Endothelial cell of umbilical vein (primary cell): Measurements from ENCODE around the gene SLC25A48. TPM values are rescaled to one million over a fixed set of nuclear protein-coding genes. Genes with fewer than 3 reads are reported as not detected.

Experiments used
- BruUV-seq: library from RNA; stranded (reverse); fragments of 400-500 nt; replicated peaks from 2 replicates; lab custom pipeline; 2021; lab: Mats Ljungman, UMichigan
- CTCF ChIA-PET: fragments of 300-600, 350-600 bp; sonication (Branson Sonifier 250); formaldehyde crosslinking; loops from one replicate; lab custom pipeline; 2021; ENCODE audit warnings: antibody characterized with exemption, inconsistent platforms; lab: Charles Lee
- POLR2A ChIA-PET: fragments of 300-600, 350-600 bp; sonication (Branson Sonifier 250); formaldehyde crosslinking; loops from one replicate; lab custom pipeline; 2021; ENCODE audit warnings: antibody characterized with exemption, inconsistent platforms; lab: Charles Lee
- DNase-seq: peaks from one replicate; pipeline ENCODE4 v3.0.0-alpha.2; 2011; ENCODE audit warnings: low read depth, low spot score
- FAIRE-seq: peaks from 2 replicates; lab custom pipeline; 2011; peaks lifted over from hg19 to GRCh38; lab: Jason Lieb, UNC
- H2AFZ ChIP-seq: 2 replicates; pipeline ENCODE4 v1.6.0; 2012; ENCODE audit warnings: low read depth, low read length, control low read depth, inconsistent platforms
- H3K27ac ChIP-seq: 2 replicates; pipeline ENCODE4 v1.5.1; 2011; ENCODE audit warnings: low read depth, mild to moderate bottlenecking, control low read depth, low read length, moderate library complexity; ENCODE audit not compliant: insufficient read depth
- H3K27me3 ChIP-seq, 2 experiments: 2 replicates each; pipeline versions ENCODE4 v1.6.0 to v1.6.1; 2011; ENCODE audit warnings: low read length in 2 of 2, mixed read lengths in 1 of 2; ENCODE audit not compliant: control insufficient read depth in 2 of 2, insufficient read depth in 2 of 2
- H3K36me3 ChIP-seq, 2 experiments: 2 replicates in 1 of 2; 3 replicates in 1 of 2; pipeline ENCODE4 v1.5.1; 2011; ENCODE audit warnings: low read length in 2 of 2, mild to moderate bottlenecking in 1 of 2, moderate library complexity in 1 of 2; ENCODE audit not compliant: control insufficient read depth in 2 of 2, insufficient read depth in 2 of 2; ENCODE audit errors: extremely low read depth in 1 of 2
- H3K4me1 ChIP-seq: 3 replicates; pipeline ENCODE4 v1.5.1; 2011; ENCODE audit warnings: mild to moderate bottlenecking, low read length; ENCODE audit not compliant: control insufficient read depth, insufficient read depth; ENCODE audit errors: extremely low read depth
- H3K4me2 ChIP-seq: 2 replicates; pipeline ENCODE4 v1.6.1; 2011; ENCODE audit warnings: low read length, control low read depth, mixed read lengths; ENCODE audit not compliant: insufficient read depth
- H3K4me3 ChIP-seq, 3 experiments: fragments of 200-600 bp in 1 of 3; sonication (generic), shearing (Covaris generic) in 1 of 3; replicated peaks in 1 of 3; 2 replicates each; pipeline ENCODE4 v1.5.1; 2011 to 2016; ENCODE audit warnings: control low read depth in 3 of 3, low read length in 3 of 3, mild to moderate bottlenecking in 2 of 3, inconsistent platforms in 1 of 3, low read depth in 1 of 3, moderate library complexity in 1 of 3; ENCODE audit not compliant: insufficient read depth in 1 of 3
- H3K79me2 ChIP-seq: 2 replicates; pipeline ENCODE4 v1.6.0; 2012; ENCODE audit warnings: low read length, inconsistent platforms; ENCODE audit not compliant: control insufficient read depth, insufficient read depth
- H3K9ac ChIP-seq: replicated peaks from 2 replicates; pipeline ENCODE3; 2011; ENCODE audit warnings: low read length, control low read depth; ENCODE audit not compliant: insufficient read depth; ENCODE audit errors: extremely low read depth
- H3K9me1 ChIP-seq: replicated peaks from 3 replicates; pipeline ENCODE4 v1.6.0; 2011; ENCODE audit warnings: mild to moderate bottlenecking, low read length; ENCODE audit not compliant: control insufficient read depth, insufficient read depth; ENCODE audit errors: extremely low read depth
- H3K9me3 ChIP-seq: replicated peaks from 2 replicates; pipeline ENCODE4 v1.5.1; 2012; ENCODE audit warnings: low read length, inconsistent platforms; ENCODE audit not compliant: control insufficient read depth, insufficient read depth
- H4K20me1 ChIP-seq: replicated peaks from 2 replicates; pipeline ENCODE3; 2011; ENCODE audit warnings: mild to moderate bottlenecking, low read length; ENCODE audit not compliant: control insufficient read depth, insufficient read depth; ENCODE audit errors: extremely low read depth
- CTCF ChIP-seq, 2 donors: IDR thresholded peaks; 1 replicate in 1 of 2; 2 replicates in 1 of 2; pipeline ENCODE4 v1.5.1; 2011; ENCODE audit warnings: low read length in 2 of 2, mild to moderate bottlenecking in 2 of 2, moderate library complexity in 2 of 2, control low read depth in 1 of 2, inconsistent platforms in 1 of 2, low read depth in 1 of 2; ENCODE audit not compliant: insufficient read depth in 1 of 2; ENCODE audit errors: extremely low read depth in 1 of 2
- EZH2 ChIP-seq: IDR thresholded peaks from 2 replicates; pipeline ENCODE4 v1.6.1; 2012; ENCODE audit warnings: borderline replicate concordance, low read depth, mild to moderate bottlenecking, moderate library complexity, low read length, inconsistent platforms; ENCODE audit not compliant: severe bottlenecking
- GATA2 ChIP-seq: IDR thresholded peaks from 2 replicates; pipeline ENCODE4 v1.7.0; 2011; ENCODE audit warnings: low read depth, mild to moderate bottlenecking, moderate library complexity, mixed read lengths, low read length; ENCODE audit not compliant: insufficient read length, insufficient read depth
- JUN ChIP-seq: IDR thresholded peaks from 2 replicates; pipeline ENCODE4 v1.6.1; 2011; ENCODE audit warnings: borderline replicate concordance, low read depth; ENCODE audit not compliant: insufficient read length, insufficient read depth
- MAX ChIP-seq: IDR thresholded peaks from 2 replicates; pipeline ENCODE4 v1.6.1; 2011; ENCODE audit not compliant: insufficient read depth, insufficient read length
- MYC ChIP-seq: IDR thresholded peaks from one replicate; pipeline ENCODE4 v1.6.1; 2011; ENCODE audit warnings: mild to moderate bottlenecking, low read depth, low read length
- POLR2A ChIP-seq: IDR thresholded peaks from 2 replicates; pipeline ENCODE4 v1.6.1; 2012; ENCODE audit warnings: low read depth, mild to moderate bottlenecking, control low read depth, low read length
- POLR2AphosphoS5 ChIP-seq: IDR thresholded peaks from 2 replicates; pipeline ENCODE4 v1.6.1; 2012; ENCODE audit warnings: low read depth, mild to moderate bottlenecking, control low read depth, low read length, moderate library complexity; ENCODE audit not compliant: insufficient read depth
- dilution Hi-C: fragments of 300-500 bp; cut with MboI; formaldehyde crosslinking; loops from one replicate; pipeline ENCODE4 v1.15.0; 2019; ENCODE audit warnings: low sequenced_read_pairs; ENCODE audit not compliant: extremely low pct_ligation_motif_present
- intact Hi-C: fragments of 100-400 bp; cut with micrococcal nuclease; formaldehyde crosslinking; loops from one replicate; pipeline ENCODE4 v1.10.0; 2022
- polyA plus RNA-seq, 4 experiments: library from polyadenylated mRNA; depleted of rRNA in 3 of 4; stranded (reverse) in 3 of 4; unstranded in 1 of 4; fragments of >200 nt; gene quantifications; 2 replicates each; pipeline versions ENCODE4 v1.2.1 to v1.2.3, GENCODE V29; 2011 to 2012; ENCODE audit warnings: missing spikeins in 1 of 4
- total RNA-seq: library from RNA; stranded (reverse); gene quantifications from 2 replicates; pipeline ENCODE4 v1.2.3, GENCODE V29; 2021

SLC25A48 gene
- total and polyA plus RNA-seq, 2 donors (not counting 3 experiments of a cell fraction or from before 2014, with no cell fraction given), result not detected

- Histone ChIP-seq H3K27ac (no peak overlapping the region), H3K9me1 (no peaks in the 10 kb centered on the region), H3K27me3 (peaks cover 9 to 23% of the 10 kb centered on the region in 2 experiments), H4K20me1 (no peaks in the 10 kb centered on the region), H3K4me3 (no peak overlapping the region), H3K9ac (no peak overlapping the region), H3K4me2 (no peak overlapping the region), H3K36me3 (no peaks in the 10 kb centered on the region), H3K79me2 (no peaks in the 10 kb centered on the region), H2AFZ (no peak overlapping the region), H3K9me3 (no peaks in the 10 kb centered on the region), H3K4me1 (no peaks in the 10 kb centered on the region)
- intact Hi-C loops, result no loop called here
- dilution Hi-C loops, result no loop called here
- no TSS peak for BruUV-seq
- TF ChIP-seq POLR2A (no peak), POLR2AphosphoS5 (no peak), MYC (no peak), JUN (no peak), GATA2 (no peak), CTCF (IDR thresholded peaks at IDR 0.05; ENCODE audit: extremely low read depth in 1 of 2, insufficient read depth in 1 of 2, low read depth in 1 of 2, low read length in 2 of 2) (no peak)
- DNase-seq, result no peak
- no peak for FAIRE-seq
- ChIA-PET CTCF (no interaction called here), POLR2A (no interaction called here)
Measured at GRCh38 chr5:135894789-135895188, 60.3 kb downstream of the SLC25A48 start.

GRCh38 chr5:135895474-135896006 is 61.1 kb downstream of the SLC25A48 start, which contains the start of gene IL9:
Gene IL9, minus strand, starts transcription at chr5:135895841. Its CDS starts 25 bp downstream, at chr5:135895816.
- Histone ChIP-seq H3K4me2 (no peak within 1 kb of the TSS), H3K9ac (no peak within 1 kb of the TSS), H4K20me1 (no peaks in the 10 kb centered on the region), H3K79me2 (no peaks in the 10 kb centered on the region), H3K27ac (no peak within 1 kb of the TSS), H3K9me1 (no peaks in the 10 kb centered on the region), H3K27me3 (peaks cover 9 to 30% of the 10 kb centered on the region in 2 experiments), H3K4me3 (no peak within 1 kb of the TSS), H3K36me3 (no peaks in the 10 kb centered on the region), H3K9me3 (no peaks in the 10 kb centered on the region), H2AFZ (no peak within 1 kb of the TSS), H3K4me1 (no peaks in the 10 kb centered on the region)
- ChIA-PET CTCF (no interaction called here), POLR2A (no interaction called here)
- FAIRE-seq, result no peak
- BruUV-seq, result no TSS peak
- DNase-seq, result no peak
- no peak for TF ChIP-seq POLR2AphosphoS5
- no peak for TF ChIP-seq EZH2
- TF ChIP-seq MYC, result no peak
- TF ChIP-seq MAX, result no peak
- intact Hi-C loops (no loop called here), dilution Hi-C loops (no loop called here)
